Endothelial cell of umbilical vein (primary cell): ENCODE results near the gene SCARF1. TPM values are rescaled to one million over a fixed set of nuclear protein-coding genes. Genes with fewer than 3 reads are reported as not detected.

Experiments used
- BruUV-seq: library from RNA; stranded (reverse); fragments of 400-500 nt; replicated peaks from 2 replicates; lab custom pipeline; 2021; lab: Mats Ljungman, UMichigan
- CTCF ChIA-PET: fragments of 300-600, 350-600 bp; sonication (Branson Sonifier 250); formaldehyde crosslinking; loops from one replicate; lab custom pipeline; 2021; ENCODE audit warnings: antibody characterized with exemption, inconsistent platforms; lab: Charles Lee
- POLR2A ChIA-PET: fragments of 300-600, 350-600 bp; sonication (Branson Sonifier 250); formaldehyde crosslinking; loops from one replicate; lab custom pipeline; 2021; ENCODE audit warnings: antibody characterized with exemption, inconsistent platforms; lab: Charles Lee
- DNase-seq: peaks from one replicate; pipeline ENCODE4 v3.0.0-alpha.2; 2011; ENCODE audit warnings: low read depth, low spot score
- FAIRE-seq: peaks from 2 replicates; lab custom pipeline; 2011; peaks lifted over from hg19 to GRCh38; lab: Jason Lieb, UNC
- H2AFZ ChIP-seq: 2 replicates; pipeline ENCODE4 v1.6.0; 2012; ENCODE audit warnings: low read depth, low read length, control low read depth, inconsistent platforms
- H3K27ac ChIP-seq: 2 replicates; pipeline ENCODE4 v1.5.1; 2011; ENCODE audit warnings: low read depth, mild to moderate bottlenecking, control low read depth, low read length, moderate library complexity; ENCODE audit not compliant: insufficient read depth
- H3K27me3 ChIP-seq, 2 experiments: 2 replicates each; pipeline versions ENCODE4 v1.6.0 to v1.6.1; 2011; ENCODE audit warnings: low read length in 2 of 2, mixed read lengths in 1 of 2; ENCODE audit not compliant: control insufficient read depth in 2 of 2, insufficient read depth in 2 of 2
- H3K36me3 ChIP-seq, 2 experiments: 2 replicates in 1 of 2; 3 replicates in 1 of 2; pipeline ENCODE4 v1.5.1; 2011; ENCODE audit warnings: low read length in 2 of 2, mild to moderate bottlenecking in 1 of 2, moderate library complexity in 1 of 2; ENCODE audit not compliant: control insufficient read depth in 2 of 2, insufficient read depth in 2 of 2; ENCODE audit errors: extremely low read depth in 1 of 2
- H3K4me1 ChIP-seq: 3 replicates; pipeline ENCODE4 v1.5.1; 2011; ENCODE audit warnings: mild to moderate bottlenecking, low read length; ENCODE audit not compliant: control insufficient read depth, insufficient read depth; ENCODE audit errors: extremely low read depth
- H3K4me2 ChIP-seq: 2 replicates; pipeline ENCODE4 v1.6.1; 2011; ENCODE audit warnings: low read length, control low read depth, mixed read lengths; ENCODE audit not compliant: insufficient read depth
- H3K4me3 ChIP-seq, 3 experiments: fragments of 200-600 bp in 1 of 3; sonication (generic), shearing (Covaris generic) in 1 of 3; replicated peaks in 1 of 3; 2 replicates each; pipeline ENCODE4 v1.5.1; 2011 to 2016; ENCODE audit warnings: control low read depth in 3 of 3, low read length in 3 of 3, mild to moderate bottlenecking in 2 of 3, inconsistent platforms in 1 of 3, low read depth in 1 of 3, moderate library complexity in 1 of 3; ENCODE audit not compliant: insufficient read depth in 1 of 3
- H3K79me2 ChIP-seq: 2 replicates; pipeline ENCODE4 v1.6.0; 2012; ENCODE audit warnings: low read length, inconsistent platforms; ENCODE audit not compliant: control insufficient read depth, insufficient read depth
- H3K9ac ChIP-seq: replicated peaks from 2 replicates; pipeline ENCODE3; 2011; ENCODE audit warnings: low read length, control low read depth; ENCODE audit not compliant: insufficient read depth; ENCODE audit errors: extremely low read depth
- H3K9me1 ChIP-seq: replicated peaks from 3 replicates; pipeline ENCODE4 v1.6.0; 2011; ENCODE audit warnings: mild to moderate bottlenecking, low read length; ENCODE audit not compliant: control insufficient read depth, insufficient read depth; ENCODE audit errors: extremely low read depth
- H3K9me3 ChIP-seq: replicated peaks from 2 replicates; pipeline ENCODE4 v1.5.1; 2012; ENCODE audit warnings: low read length, inconsistent platforms; ENCODE audit not compliant: control insufficient read depth, insufficient read depth
- H4K20me1 ChIP-seq: replicated peaks from 2 replicates; pipeline ENCODE3; 2011; ENCODE audit warnings: mild to moderate bottlenecking, low read length; ENCODE audit not compliant: control insufficient read depth, insufficient read depth; ENCODE audit errors: extremely low read depth
- EZH2 ChIP-seq: IDR thresholded peaks from 2 replicates; pipeline ENCODE4 v1.6.1; 2012; ENCODE audit warnings: borderline replicate concordance, low read depth, mild to moderate bottlenecking, moderate library complexity, low read length, inconsistent platforms; ENCODE audit not compliant: severe bottlenecking
- MAX ChIP-seq: IDR thresholded peaks from 2 replicates; pipeline ENCODE4 v1.6.1; 2011; ENCODE audit not compliant: insufficient read depth, insufficient read length
- MYC ChIP-seq: IDR thresholded peaks from one replicate; pipeline ENCODE4 v1.6.1; 2011; ENCODE audit warnings: mild to moderate bottlenecking, low read depth, low read length
- POLR2A ChIP-seq: IDR thresholded peaks from 2 replicates; pipeline ENCODE4 v1.6.1; 2012; ENCODE audit warnings: low read depth, mild to moderate bottlenecking, control low read depth, low read length
- dilution Hi-C: fragments of 300-500 bp; cut with MboI; formaldehyde crosslinking; loops from one replicate; pipeline ENCODE4 v1.15.0; 2019; ENCODE audit warnings: low sequenced_read_pairs; ENCODE audit not compliant: extremely low pct_ligation_motif_present
- intact Hi-C: fragments of 100-400 bp; cut with micrococcal nuclease; formaldehyde crosslinking; loops from one replicate; pipeline ENCODE4 v1.10.0; 2022
- polyA plus RNA-seq, 4 experiments: library from polyadenylated mRNA; depleted of rRNA in 3 of 4; stranded (reverse) in 3 of 4; unstranded in 1 of 4; fragments of >200 nt; gene quantifications; 2 replicates each; pipeline versions ENCODE4 v1.2.1 to v1.2.3, GENCODE V29; 2011 to 2012; ENCODE audit warnings: missing spikeins in 1 of 4
- total RNA-seq: library from RNA; stranded (reverse); gene quantifications from 2 replicates; pipeline ENCODE4 v1.2.3, GENCODE V29; 2021

SCARF1 gene
- total and polyA plus RNA-seq, 2 donors (not counting 3 experiments of a cell fraction or from before 2014, with no cell fraction given), result 52.8 to 93.7 TPM

DNA sequence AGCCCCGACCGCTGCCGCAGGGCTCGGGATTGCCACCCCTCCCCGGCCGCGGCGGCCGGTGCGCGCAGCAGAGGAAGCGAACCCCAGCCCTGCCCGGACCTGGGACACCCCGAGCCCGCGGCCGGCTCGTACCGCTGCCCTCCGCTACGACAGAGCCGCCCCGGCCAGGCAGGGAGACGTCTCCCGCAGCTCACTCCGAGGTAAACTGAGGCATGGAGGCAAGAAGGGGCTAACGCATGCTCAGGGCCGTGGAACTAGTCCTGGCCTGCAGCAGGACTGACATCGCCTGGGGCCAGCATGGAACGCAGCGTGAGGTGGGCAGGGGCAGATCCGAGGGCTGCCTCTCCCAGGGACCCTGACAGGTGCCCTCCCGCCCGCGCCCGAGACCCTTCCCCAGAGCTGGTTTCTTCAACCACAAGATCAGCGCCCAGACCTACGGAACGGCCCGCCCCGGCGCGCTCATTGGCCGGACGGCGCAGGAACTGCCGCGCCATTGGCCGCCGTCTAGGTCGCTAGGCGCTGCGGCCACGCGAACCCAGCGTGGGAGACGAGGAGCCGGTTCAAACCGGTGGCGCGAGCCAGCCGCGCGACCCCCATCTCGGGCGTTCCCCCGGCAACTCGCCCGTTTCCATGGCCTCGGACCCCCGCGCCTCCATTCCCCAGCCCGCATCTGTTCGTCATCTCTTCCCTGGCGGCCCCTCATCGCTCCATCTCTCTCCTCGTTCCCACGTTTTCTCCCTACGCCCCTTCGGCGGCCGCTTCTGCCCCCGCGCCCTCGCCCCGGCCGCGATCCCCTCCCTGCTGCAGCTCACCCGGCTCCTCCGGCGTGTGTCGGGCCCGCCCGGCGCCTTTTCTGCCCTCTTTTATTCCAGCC lies 17.3 kb downstream of the SCARF1 start, which contains the start of gene SLC43A2:
Gene SLC43A2, minus strand, starts transcription at position 853 of the 874 bp plus-strand sequence. CDS start 960 bp downstream, outside the sequence.
- peak within 1 kb of the TSS; percentile 53 to 87 (median 57) for H3K4me3 ChIP-seq
- H3K9ac ChIP-seq, result peak within 1 kb of the TSS; percentile 73
- intact Hi-C loops (loop anchor here (1.0 to 5.0 kb wide), 4 partner anchors 15 to 371 kb away; partner anchors contain the start of genes SCARF1 and TRARG1), dilution Hi-C loops (no loop called here)
- DNase-seq (peak; percentile 83), FAIRE-seq (no peak)
- no peaks in the 10 kb centered on the region for H3K9me1 ChIP-seq
- H4K20me1 ChIP-seq, result no peaks in the 10 kb centered on the region
- ChIA-PET POLR2A (no interaction called here), CTCF (interaction anchor here (0.6 to 10.0 kb wide), 4 partner anchors 10 to 54 kb away, joined by 4 to 459 read pairs (median 25); partner anchors contain the start of genes RILP and SCARF1)
- no peak for TF ChIP-seq MYC
- peak; percentile 20 for TF ChIP-seq MAX
- peak; percentile 22 for TF ChIP-seq POLR2A
- peak within 1 kb of the TSS; percentile 53 for H3K27ac ChIP-seq
- H3K4me1 ChIP-seq, result peaks cover 35% of the 10 kb centered on the region
- H3K36me3 ChIP-seq, result no peaks in the 10 kb centered on the region
- no TSS peak for BruUV-seq
- H2AFZ ChIP-seq, result peak within 1 kb of the TSS; percentile 68
- H3K9me3 ChIP-seq, result no peaks in the 10 kb centered on the region
- peaks cover 12% of the 10 kb centered on the region for H3K79me2 ChIP-seq
- no peaks in the 10 kb centered on the region for H3K27me3 ChIP-seq
- H3K4me2 ChIP-seq, result peak within 1 kb of the TSS; percentile 53

DNA sequence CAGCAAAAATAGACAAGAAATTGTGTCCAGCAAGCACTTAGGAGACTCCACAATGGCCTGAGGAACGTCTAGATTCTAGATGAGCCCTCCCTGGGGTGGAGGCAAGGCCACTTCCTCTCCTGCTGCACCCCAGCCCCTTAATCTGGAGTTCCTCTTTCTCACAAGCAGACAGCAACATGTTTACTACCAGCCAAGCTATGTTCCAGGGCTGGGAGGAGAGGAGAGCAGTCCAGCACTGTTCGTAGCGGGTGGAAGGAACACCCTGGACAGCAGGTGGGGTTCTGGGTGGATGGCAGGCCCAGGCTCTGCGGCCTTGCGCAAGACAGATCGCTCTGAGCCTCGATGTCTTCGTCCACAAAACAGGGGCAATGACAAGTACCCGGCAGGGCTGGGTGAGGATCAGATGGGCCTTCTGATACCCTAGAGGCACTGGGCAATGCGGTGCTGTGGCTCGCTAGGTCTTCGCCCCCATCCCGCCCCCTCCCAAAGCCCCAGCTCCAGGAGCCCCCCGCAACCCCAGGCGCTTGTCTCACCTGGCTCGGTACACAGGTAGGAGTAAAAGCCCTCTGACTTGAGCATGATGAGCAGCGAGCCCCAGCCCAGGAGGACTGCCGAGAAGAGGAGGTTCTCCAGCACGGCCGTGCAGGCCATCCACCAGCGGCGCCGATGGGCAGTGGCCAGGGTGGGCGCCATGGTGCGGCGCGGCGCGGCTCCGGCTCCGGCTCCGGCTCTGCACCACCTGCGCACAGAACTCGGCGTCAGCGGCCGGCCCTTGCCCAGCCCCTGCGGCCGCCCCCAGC lies 18.1 kb downstream of the SCARF1 start:
- H3K9me1 ChIP-seq, result no peaks in the 10 kb centered on the region
- no peaks in the 10 kb centered on the region for H4K20me1 ChIP-seq
- peak overlapping the region; percentile 53 for H3K4me2 ChIP-seq
- H3K9ac ChIP-seq, result peak overlapping the region; percentile 73
- no peak for TF ChIP-seq EZH2
- no peaks in the 10 kb centered on the region for H3K27me3 ChIP-seq
- ChIA-PET POLR2A (interaction anchor here (0.9 kb wide), 1 partner anchor 53 kb away, joined by 3 read pairs; no protein-coding TSS in a partner anchor), CTCF (interaction anchor here (1.4 to 10.0 kb wide), 4 partner anchors 9 to 262 kb away, joined by 3 to 459 read pairs (median 18); partner anchors contain the start of gene RILP)
- no peak for FAIRE-seq
- no peaks in the 10 kb centered on the region for H3K9me3 ChIP-seq
- dilution Hi-C loops (no loop called here), intact Hi-C loops (loop anchor here (5.0 kb wide), 2 partner anchors 350 to 370 kb away; partner anchors contain the start of gene TRARG1)
- no TSS peak for BruUV-seq
- H3K79me2 ChIP-seq, result peaks cover 12% of the 10 kb centered on the region
- H2AFZ ChIP-seq, result peak overlapping the region; percentile 4
- H3K4me1 ChIP-seq, result peaks cover 35% of the 10 kb centered on the region
- no peak for DNase-seq
- H3K4me3 ChIP-seq, result peak overlapping the region; percentile 53 to 87 (median 57)
- peaks cover 0 to 2% of the 10 kb centered on the region in 2 experiments for H3K36me3 ChIP-seq
- no peak overlapping the region for H3K27ac ChIP-seq
